K562 (cell line): ENCODE measurements around the gene MLLT3. TPM values are rescaled to one million over a fixed set of nuclear protein-coding genes. Genes with fewer than 3 reads are reported as not detected.

Source experiments
- ATAC-seq: fragments of 200-7000 bp; cut with Tn5 transposase; 3 replicates; pipeline ENCODE4 v1.9.1; 2020; ENCODE audit warnings: moderate library complexity
- BruUV-seq: library from RNA; stranded (reverse); fragments of 400-500 nt; replicated peaks from 2 replicates; lab custom pipeline; 2021; lab: Mats Ljungman, UMichigan
- CTCF ChIA-PET: fragments of 300-600 bp; formaldehyde crosslinking; extraction: SDS; loops from one replicate; lab custom pipeline; 2021; ENCODE audit warnings: low intra/inter-chr PET ratio; lab: Yijun Ruan, JAX
- POLR2A ChIA-PET: fragments of 300-600, 350-650 bp; sonication (Branson Sonifier 250); formaldehyde crosslinking; extraction: SDS; loops from one replicate; lab custom pipeline; 2021; ENCODE audit warnings: antibody characterized with exemption, inconsistent platforms; lab: Yijun Ruan, JAX
- DNase-seq, 4 experiments: peaks; one replicate each; pipeline versions ENCODE4 v3.0.0 to v3.0.0-alpha.2; 2011 to 2018; ENCODE audit warnings: low spot score in 3 of 4, mixed read lengths in 3 of 4; ENCODE audit errors: extremely low read depth in 1 of 4
- FAIRE-seq: peaks from 2 replicates; lab custom pipeline; 2011; peaks lifted over from hg19 to GRCh38; lab: Jason Lieb, UNC
- H2AFZ ChIP-seq: 2 replicates; pipeline ENCODE4 v1.6.0; 2011; ENCODE audit warnings: low read depth, low read length, control low read depth, inconsistent platforms
- H3K27ac ChIP-seq: fragments of 200-600 bp; 3 replicates; pipeline ENCODE4 v1.8.0; 2011; ENCODE audit warnings: low read depth, mild to moderate bottlenecking, control low read depth, inconsistent platforms, low read length, moderate library complexity, mixed read lengths; ENCODE audit errors: extremely low read depth
- H3K27me3 ChIP-seq, 2 experiments: fragments of 300-600 bp in 1 of 2; 2 replicates in 1 of 2; 3 replicates in 1 of 2; pipeline versions ENCODE4 v1.6.0 to v1.8.0; 2011; ENCODE audit warnings: inconsistent platforms in 2 of 2, low read length in 2 of 2, mild to moderate bottlenecking in 1 of 2, mixed read lengths in 1 of 2, moderate library complexity in 1 of 2; ENCODE audit not compliant: control insufficient read depth in 2 of 2, insufficient read depth in 2 of 2
- H3K36me3 ChIP-seq: fragments of 300-600 bp; 3 replicates; pipeline ENCODE4 v1.8.0; 2011; ENCODE audit warnings: mild to moderate bottlenecking, low read length, inconsistent platforms; ENCODE audit not compliant: control insufficient read depth, insufficient read depth
- H3K4me1 ChIP-seq, 2 experiments: fragments of 200-600 bp in 1 of 2; replicated peaks in 1 of 2; 2 replicates in 1 of 2; 3 replicates in 1 of 2; pipeline versions ENCODE4 v1.5.1 to v1.8.0; 2011; ENCODE audit warnings: inconsistent platforms in 2 of 2, low read length in 2 of 2, mild to moderate bottlenecking in 1 of 2, mixed read lengths in 1 of 2, moderate library complexity in 1 of 2; ENCODE audit not compliant: control insufficient read depth in 2 of 2, insufficient read depth in 2 of 2
- H3K4me2 ChIP-seq: 2 replicates; pipeline ENCODE4 v1.6.1; 2011; ENCODE audit warnings: low read length, control low read depth, inconsistent platforms, mixed read lengths; ENCODE audit not compliant: insufficient read depth
- H3K4me3 ChIP-seq: fragments of 200-600 bp; sonication (generic), shearing (Covaris generic); 2 replicates; pipeline ENCODE4 v1.5.1; 2016; ENCODE audit warnings: control low read depth, inconsistent platforms
- H3K79me2 ChIP-seq: fragments of 200-600 bp; 3 replicates; pipeline ENCODE4 v1.8.0; 2011; ENCODE audit warnings: low read length, inconsistent platforms; ENCODE audit not compliant: control insufficient read depth, insufficient read depth
- H3K9ac ChIP-seq, 2 experiments: 2 replicates each; pipeline versions ENCODE4 v1.6.0 to v1.6.1; 2011; ENCODE audit warnings: low read depth in 2 of 2, low read length in 2 of 2, control low read depth in 1 of 2, inconsistent platforms in 1 of 2, mild to moderate bottlenecking in 1 of 2, mixed read lengths in 1 of 2; ENCODE audit not compliant: insufficient read depth in 1 of 2
- H3K9me1 ChIP-seq: one replicate; pipeline ENCODE4 v1.6.0; 2011; ENCODE audit warnings: inconsistent platforms, mild to moderate bottlenecking, low read length, moderate library complexity; ENCODE audit not compliant: control insufficient read depth, insufficient read depth
- H3K9me3 ChIP-seq: replicated peaks from 2 replicates; pipeline ENCODE4 v1.5.1; 2011; ENCODE audit warnings: low read depth, low read length, inconsistent platforms; ENCODE audit not compliant: control insufficient read depth, insufficient read depth
- H4K20me1 ChIP-seq: replicated peaks from 2 replicates; pipeline ENCODE4 v1.6.1; 2011; ENCODE audit warnings: low read length, inconsistent platforms, mixed read lengths; ENCODE audit not compliant: control insufficient read depth, insufficient read depth
- E2F8 ChIP-seq: fragments of 450-650 bp; IDR thresholded peaks from 2 replicates; pipeline ENCODE4 v1.7.1; 2018; ENCODE audit warnings: mild to moderate bottlenecking, low read depth; ENCODE audit not compliant: partially characterized antibody
- MEF2D ChIP-seq: conservative IDR thresholded peaks from 2 replicates; pipeline ENCODE4 v1.6.1; 2016; ENCODE audit warnings: low read depth, missing genetic modification characterization, missing compliant biosample characterization
- PKNOX1 ChIP-seq: fragments of 450-650 bp; IDR thresholded peaks from 2 replicates; pipeline ENCODE4 v1.6.1; 2016
- POLR2G ChIP-seq: fragments of 200-400 bp; formaldehyde crosslinking; IDR thresholded peaks from 2 replicates; pipeline ENCODE4 v1.6.1; 2017; ENCODE audit warnings: low read depth, mild to moderate bottlenecking, antibody characterized with exemption, low read length, moderate library complexity
- ZNF384 ChIP-seq: IDR thresholded peaks from 2 replicates; pipeline ENCODE4 v1.6.1; 2012; ENCODE audit warnings: low read depth, low read length, improper control_type of control experiment
- ZNF584 ChIP-seq: fragments of 200-800 bp; sonication (Bioruptor generic); IDR thresholded peaks from 2 replicates; pipeline ENCODE4 v1.6.1; 2016; ENCODE audit warnings: low read depth, mild to moderate bottlenecking, missing genetic modification characterization, missing compliant biosample characterization
- WGBS: fragments of 100-300 bp; shearing (Covaris generic); methylation state at CpG from one replicate; pipeline ENCODE4 v1.1.6; 2016; ENCODE audit warnings: low coverage, mixed read lengths; ENCODE audit not compliant: insufficient coverage; ENCODE audit errors: missing lambda C conversion rate; 5-methylcytosine and 5-hydroxymethylcytosine counted together
- in situ Hi-C: fragments of 300-500 bp; cut with MboI; formaldehyde crosslinking; loops from 4 replicates; pipeline ENCODE4 v1.15.0; 2018; ENCODE audit warnings: inconsistent platforms, mixed read lengths
- intact Hi-C: fragments of 100-400 bp; cut with micrococcal nuclease; formaldehyde crosslinking; loops from 2 replicates; pipeline ENCODE4 v1.14.2; 2022
- polyA plus RNA-seq, 8 experiments: library from polyadenylated mRNA; depleted of rRNA in 4 of 8; stranded (reverse) in 5 of 8; unstranded in 3 of 8; fragments of >200 nt; fragmentation: Nextera tagmentation in 2 of 8; fragmentation: Illumina TruSeq in 1 of 8; extraction: Ambion mirVana in 2 of 8; extraction: Trizol in 1 of 8; gene quantifications; 2 replicates each; pipeline versions ENCODE4 v1.2.1 to v1.2.3, GENCODE V29; 2011 to 2014; ENCODE audit warnings: inconsistent platforms in 1 of 8, missing spikeins in 1 of 8
- total RNA-seq, 7 experiments: library from RNA; depleted of rRNA in 6 of 7; stranded (reverse); fragments of >200 nt in 6 of 7; fragmentation: Illumina TruSeq in 2 of 7; extraction: Trizol in 2 of 7; gene quantifications; 2 replicates each; pipeline versions ENCODE4 v1.2.1 to v1.2.3, GENCODE V29; 2011 to 2021; ENCODE audit warnings: low replicate concordance in 1 of 7
- TF ChIP-seq, protein P1 (sequence below), 3 experiments: fragments of 200-800 bp in 1 of 3; fragments of 250-450 bp in 1 of 3; fragments of 450-650 bp in 1 of 3; sonication (Bioruptor Pico) in 1 of 3; sonication (Bioruptor generic) in 1 of 3; formaldehyde crosslinking in 1 of 3; IDR thresholded peaks; 2 replicates each; pipeline versions ENCODE4 v1.6.1 to v1.8.0; 2016 to 2022; ENCODE audit warnings: mild to moderate bottlenecking in 2 of 3, missing genetic modification characterization in 2 of 3, missing compliant biosample characterization in 1 of 3, moderate library complexity in 1 of 3
- TF ChIP-seq, protein P2 (sequence below): sonication (generic); formaldehyde crosslinking; IDR thresholded peaks from 2 replicates; pipeline ENCODE4 v1.8.0; 2022; ENCODE audit warnings: mild to moderate bottlenecking, missing genetic modification reagents
- TF ChIP-seq, protein P3 (sequence below), 2 experiments: fragments of 450-650 bp in 1 of 2; sonication (generic) in 1 of 2; formaldehyde crosslinking in 1 of 2; IDR thresholded peaks in 1 of 2; conservative IDR thresholded peaks in 1 of 2; 2 replicates each; pipeline versions ENCODE4 v1.6.1 to v1.8.1; 2016 to 2023; ENCODE audit warnings: mild to moderate bottlenecking in 2 of 2, moderate library complexity in 2 of 2, inconsistent platforms in 1 of 2, missing genetic modification reagents in 1 of 2

The MLLT3 gene
- total and polyA plus RNA-seq, 9 of the 15 experiments (the other 6 are each of a cell fraction or from before 2014, with no cell fraction given), result 0.07 to 0.42 (median 0.22) TPM; not detected in 4

DNA sequence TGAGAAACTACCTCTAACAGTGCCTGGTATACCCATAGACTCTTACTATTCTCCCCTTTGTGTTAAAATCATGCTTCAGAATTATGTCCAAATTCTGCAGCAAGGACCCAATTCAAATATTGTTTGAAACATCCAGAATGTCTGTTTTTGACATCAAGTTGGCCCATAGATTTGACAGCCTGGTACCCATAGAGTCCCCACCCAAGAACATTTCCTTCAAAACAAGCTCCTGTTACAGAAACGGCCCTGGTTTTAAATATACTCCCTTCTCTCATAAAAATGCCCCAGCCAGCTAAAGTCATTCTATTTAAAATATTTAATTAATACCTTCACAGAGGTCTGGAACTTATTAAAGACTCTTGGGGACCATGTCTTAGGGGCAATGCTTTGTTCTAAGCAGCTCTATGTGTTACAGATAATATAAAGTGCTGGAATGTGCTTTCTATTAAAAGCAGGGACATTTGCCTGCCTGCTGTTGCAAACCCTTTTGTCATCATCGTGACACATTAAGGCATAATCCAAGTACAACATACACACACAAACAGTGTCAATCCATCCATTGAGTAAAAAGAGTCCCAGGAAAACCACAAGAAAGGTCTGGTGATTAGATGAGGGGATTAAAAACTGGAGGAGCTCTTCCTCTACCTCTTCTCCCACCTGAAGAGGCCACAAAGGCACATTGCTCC lies 321.7 kb downstream of the MLLT3 start:
- Histone ChIP-seq H3K4me1 (no peaks in the 10 kb centered on the region), H3K9me1 (no peaks in the 10 kb centered on the region), H3K27ac (no peak overlapping the region), H3K4me2 (no peak overlapping the region), H3K4me3 (no peak overlapping the region), H3K9ac (no peak overlapping the region), H3K79me2 (no peaks in the 10 kb centered on the region), H2AFZ (no peak overlapping the region), H3K36me3 (no peaks in the 10 kb centered on the region), H3K9me3 (no peaks in the 10 kb centered on the region), H4K20me1 (no peaks in the 10 kb centered on the region), H3K27me3 (no peaks in the 10 kb centered on the region)
- DNase-seq (no peak), ATAC-seq (no peak), FAIRE-seq (no peak)
- in situ Hi-C loops, result no loop called here
- POLR2A ChIA-PET, result no interaction called here
- CTCF ChIA-PET, result no interaction called here
- no TSS peak for BruUV-seq
- intact Hi-C loops, result no loop called here
- 0% methylated on average over 2 of the region's 2 CpGs for WGBS
- TF ChIP-seq, protein P1, sequence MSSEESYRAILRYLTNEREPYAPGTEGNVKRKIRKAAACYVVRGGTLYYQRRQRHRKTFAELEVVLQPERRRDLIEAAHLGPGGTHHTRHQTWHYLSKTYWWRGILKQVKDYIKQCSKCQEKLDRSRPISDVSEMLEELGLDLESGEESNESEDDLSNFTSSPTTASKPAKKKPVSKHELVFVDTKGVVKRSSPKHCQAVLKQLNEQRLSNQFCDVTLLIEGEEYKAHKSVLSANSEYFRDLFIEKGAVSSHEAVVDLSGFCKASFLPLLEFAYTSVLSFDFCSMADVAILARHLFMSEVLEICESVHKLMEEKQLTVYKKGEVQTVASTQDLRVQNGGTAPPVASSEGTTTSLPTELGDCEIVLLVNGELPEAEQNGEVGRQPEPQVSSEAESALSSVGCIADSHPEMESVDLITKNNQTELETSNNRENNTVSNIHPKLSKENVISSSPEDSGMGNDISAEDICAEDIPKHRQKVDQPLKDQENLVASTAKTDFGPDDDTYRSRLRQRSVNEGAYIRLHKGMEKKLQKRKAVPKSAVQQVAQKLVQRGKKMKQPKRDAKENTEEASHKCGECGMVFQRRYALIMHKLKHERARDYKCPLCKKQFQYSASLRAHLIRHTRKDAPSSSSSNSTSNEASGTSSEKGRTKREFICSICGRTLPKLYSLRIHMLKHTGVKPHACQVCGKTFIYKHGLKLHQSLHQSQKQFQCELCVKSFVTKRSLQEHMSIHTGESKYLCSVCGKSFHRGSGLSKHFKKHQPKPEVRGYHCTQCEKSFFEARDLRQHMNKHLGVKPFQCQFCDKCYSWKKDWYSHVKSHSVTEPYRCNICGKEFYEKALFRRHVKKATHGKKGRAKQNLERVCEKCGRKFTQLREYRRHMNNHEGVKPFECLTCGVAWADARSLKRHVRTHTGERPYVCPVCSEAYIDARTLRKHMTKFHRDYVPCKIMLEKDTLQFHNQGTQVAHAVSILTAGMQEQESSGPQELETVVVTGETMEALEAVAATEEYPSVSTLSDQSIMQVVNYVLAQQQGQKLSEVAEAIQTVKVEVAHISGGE (CRISPR knock-in tag; IDR thresholded peaks at IDR 0.05), result no peak
- TF ChIP-seq POLR2G (no peak), PKNOX1 (no peak), ZNF584 (CRISPR knock-in tag) (no peak), ZNF384 (no peak), MEF2D (tag) (no peak), E2F8 (no peak)
- TF ChIP-seq, protein P2, sequence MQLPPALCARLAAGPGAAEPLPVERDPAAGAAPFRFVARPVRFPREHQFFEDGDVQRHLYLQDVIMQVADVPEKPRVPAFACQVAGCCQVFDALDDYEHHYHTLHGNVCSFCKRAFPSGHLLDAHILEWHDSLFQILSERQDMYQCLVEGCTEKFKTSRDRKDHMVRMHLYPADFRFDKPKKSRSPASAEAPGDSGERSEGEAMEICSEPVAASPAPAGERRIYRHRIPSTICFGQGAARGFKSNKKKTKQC, result no peak
- TF ChIP-seq, protein P3, sequence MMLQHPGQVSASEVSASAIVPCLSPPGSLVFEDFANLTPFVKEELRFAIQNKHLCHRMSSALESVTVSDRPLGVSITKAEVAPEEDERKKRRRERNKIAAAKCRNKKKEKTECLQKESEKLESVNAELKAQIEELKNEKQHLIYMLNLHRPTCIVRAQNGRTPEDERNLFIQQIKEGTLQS (IDR thresholded peaks at IDR 0.05), result no peak
- TF ChIP-seq, protein P3 (CRISPR knock-in tag; conservative IDR thresholded peaks at IDR 0.05), result no peak
